HG03460 (cell line): ENCODE measurements around the gene MAP3K12.
"Not testable (repeated sequence)": the region's sequence is repeated elsewhere in the genome, so short reads cannot be mapped to it uniquely, and the experiment has no call there.

Experiments
- ATAC-seq: cut with Tn5 transposase; IDR thresholded peaks from one replicate; pipeline ENCODE4 v1.9.1; 2021; ENCODE audit not compliant: unreplicated experiment

Gene MAP3K12

DNA sequence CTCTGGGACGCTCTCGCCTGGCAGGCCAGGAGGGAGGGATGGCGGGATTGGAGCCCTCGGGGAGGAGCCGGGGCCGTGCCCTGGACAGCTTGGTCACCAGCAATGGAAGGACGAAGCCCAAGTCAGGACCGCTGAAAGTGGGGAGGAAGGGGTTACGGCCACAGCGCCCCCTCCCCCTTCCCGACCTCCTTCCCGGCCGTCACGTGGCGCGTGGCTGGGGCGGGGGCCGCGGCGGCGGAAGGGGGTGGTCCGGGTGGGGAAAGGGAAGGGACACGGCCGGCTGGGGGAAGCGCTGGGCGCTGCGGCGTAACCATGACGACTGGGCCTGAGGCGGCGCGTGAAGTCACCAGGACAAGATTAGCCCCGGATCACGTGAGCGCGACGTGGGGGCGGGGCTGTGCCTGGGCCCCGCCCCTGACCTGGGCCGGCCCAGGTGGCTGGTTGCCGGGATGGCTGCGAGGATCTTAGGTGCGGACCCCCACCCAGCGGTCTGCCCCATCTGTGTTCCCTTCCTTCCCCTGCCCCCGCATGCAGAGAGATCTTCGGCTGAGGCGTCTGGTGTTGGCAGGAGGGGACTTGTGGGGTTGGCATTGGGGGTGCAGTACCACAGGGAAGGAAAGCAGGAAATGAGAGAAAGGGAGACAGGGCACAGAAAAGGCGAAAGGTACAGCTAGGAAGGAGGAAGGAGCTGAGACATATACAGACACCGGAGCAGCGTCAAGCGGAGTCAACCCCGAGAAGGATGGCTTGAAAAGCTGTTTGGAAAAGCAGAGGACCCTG lies 6.2 kb downstream of the MAP3K12 start:
- peak; percentile 95 for ATAC-seq

GRCh38 chr12:53492188-53492587 lies 7.1 kb downstream of the MAP3K12 start:
- no peak for ATAC-seq

DNA sequence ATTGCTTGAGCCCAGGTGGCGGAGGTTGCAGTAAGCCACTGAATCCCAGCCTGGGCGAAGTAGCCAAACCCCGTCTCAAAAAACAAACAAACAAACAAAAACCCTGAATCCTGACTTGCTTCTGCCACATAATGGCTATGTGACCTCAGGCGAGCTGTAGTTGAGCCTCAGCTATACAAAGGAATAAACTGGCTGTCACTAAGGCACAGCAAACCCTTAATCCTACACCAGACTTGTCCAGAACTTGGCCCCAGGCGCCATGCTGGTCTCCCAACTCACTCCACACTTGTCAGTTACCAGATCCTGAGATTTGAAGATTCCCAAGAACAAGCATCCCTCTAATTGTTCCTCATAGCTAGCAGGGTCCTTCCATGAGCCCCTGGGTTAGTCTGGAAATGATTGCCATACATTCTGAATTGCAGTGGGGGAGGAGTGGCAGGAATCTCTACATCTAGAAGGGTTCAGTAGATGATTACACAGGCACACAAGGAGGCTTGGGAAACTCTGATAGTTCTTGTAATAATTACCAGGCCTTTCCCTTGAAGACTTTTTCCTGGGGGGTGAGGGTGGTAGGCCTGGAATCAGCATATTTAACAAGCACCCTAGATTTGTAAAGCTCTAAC lies 9.9 kb downstream of the MAP3K12 start:
- no peak for ATAC-seq

DNA sequence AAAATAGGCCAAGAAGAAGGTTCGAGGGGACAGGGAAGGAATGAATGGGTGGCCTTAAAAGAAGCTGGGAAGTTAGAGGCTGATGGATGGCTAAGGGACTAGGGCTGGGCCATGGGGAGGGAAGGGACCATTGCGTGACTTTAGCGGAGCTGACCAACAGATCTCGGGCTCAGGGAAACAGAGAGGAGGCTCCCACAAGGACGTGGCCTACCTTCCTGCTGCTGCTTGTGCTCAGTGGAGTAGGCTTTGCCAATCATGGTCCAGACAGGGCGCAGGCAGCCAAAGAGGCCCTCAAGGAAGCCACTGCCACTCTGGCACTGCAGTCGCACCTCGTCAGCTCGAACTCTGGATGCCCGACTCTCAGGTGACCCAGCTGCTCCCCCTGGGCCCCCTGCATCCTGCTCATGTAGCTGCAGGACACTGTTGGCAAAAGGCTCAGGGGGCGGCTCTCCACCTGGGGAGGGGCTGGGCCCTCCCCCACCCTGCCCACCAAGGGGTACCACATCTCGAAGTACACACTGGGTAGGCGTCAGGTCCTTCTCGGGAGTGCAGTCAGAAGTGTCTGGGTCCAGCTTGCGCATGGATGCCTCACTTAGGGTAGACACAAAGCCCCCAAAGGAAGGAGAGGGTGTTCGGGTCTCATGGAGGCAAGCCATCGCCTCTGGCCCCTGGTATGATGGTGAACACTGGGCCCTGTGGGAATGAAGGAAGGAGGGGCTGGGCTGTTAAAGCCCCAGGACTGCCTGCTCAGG lies 12.3 kb downstream of the MAP3K12 start:
- no peak for ATAC-seq

DNA sequence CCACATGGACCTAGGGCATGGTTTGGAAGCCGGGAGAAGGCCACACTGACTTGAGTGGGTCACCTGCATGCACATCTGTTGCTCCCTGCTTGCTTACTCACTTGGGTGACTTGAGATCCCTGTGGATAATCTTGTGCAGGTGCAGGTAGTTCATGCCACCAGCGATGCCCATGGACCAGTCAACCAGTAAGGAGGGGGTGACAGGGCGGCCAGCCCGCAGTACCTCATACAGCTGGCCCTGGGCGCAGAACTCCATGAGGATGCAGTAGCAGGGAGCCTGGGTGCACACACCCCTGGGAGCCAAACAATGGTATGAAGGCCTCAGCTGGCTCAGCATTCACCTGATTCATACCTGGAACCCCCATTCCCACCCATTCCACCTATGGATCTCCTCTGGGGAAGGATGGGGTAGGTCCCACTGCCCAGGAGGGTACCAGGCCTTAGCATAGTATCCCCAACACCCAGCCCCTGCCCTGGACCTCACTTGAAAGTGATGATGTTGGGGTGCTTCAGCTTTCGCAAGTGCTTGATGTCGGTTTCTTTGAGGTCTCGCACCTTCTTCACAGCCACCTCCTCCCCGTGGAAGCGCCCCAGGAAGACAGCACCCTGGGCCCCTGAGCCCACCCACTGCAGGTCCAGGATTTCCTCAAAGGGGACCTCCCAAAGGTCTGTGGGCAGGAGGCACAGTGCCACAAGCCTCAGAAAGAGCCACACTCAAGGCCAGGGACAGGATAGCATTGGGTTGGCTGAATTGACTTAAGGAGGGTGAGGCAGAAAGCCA lies 13.1 kb downstream of the MAP3K12 start:
- no peak for ATAC-seq

- no peak for ATAC-seq
Measured at GRCh38 chr12:53484686-53485575, 14.3 kb downstream of the MAP3K12 start.

GRCh38 chr12:53483979-53484377 lies 15.3 kb downstream of the MAP3K12 start:
- ATAC-seq: no peak

DNA sequence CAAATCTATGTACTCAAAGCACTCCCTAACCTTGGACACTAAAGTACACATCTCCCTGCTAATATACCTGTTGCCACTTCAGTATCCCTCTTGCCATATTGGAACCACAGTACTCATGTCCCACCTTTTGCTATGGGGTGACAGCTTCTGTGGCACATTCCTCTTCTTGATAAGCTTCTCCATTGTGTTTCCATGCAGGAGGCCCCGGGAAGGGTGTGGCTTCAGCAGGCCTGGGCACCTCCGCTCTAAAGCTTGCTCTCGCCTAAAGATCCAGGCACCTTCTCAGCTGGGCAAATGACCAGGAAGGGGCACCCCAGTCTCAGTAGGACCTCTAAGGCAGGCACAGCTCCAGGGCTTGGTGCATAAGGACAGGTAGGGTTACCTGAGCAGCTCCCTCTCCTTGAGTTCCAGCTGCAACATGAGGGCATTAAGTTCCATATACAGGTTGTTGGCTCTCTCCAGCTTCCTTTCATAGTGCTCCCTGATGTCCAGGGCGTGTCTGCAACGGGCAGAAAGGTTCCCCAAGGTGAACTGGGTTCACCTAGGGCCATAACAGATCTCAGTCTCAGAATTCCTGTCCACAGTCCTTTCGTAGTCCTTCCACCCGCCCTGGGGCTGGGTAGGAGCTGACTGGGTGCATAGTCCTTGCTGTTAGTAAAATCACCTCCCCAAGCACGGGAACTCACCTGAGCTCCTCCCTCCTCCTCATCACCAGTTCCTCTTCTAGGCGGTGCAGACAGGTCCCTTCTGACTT lies 15.9 kb downstream of the MAP3K12 start:
- no peak for ATAC-seq

DNA sequence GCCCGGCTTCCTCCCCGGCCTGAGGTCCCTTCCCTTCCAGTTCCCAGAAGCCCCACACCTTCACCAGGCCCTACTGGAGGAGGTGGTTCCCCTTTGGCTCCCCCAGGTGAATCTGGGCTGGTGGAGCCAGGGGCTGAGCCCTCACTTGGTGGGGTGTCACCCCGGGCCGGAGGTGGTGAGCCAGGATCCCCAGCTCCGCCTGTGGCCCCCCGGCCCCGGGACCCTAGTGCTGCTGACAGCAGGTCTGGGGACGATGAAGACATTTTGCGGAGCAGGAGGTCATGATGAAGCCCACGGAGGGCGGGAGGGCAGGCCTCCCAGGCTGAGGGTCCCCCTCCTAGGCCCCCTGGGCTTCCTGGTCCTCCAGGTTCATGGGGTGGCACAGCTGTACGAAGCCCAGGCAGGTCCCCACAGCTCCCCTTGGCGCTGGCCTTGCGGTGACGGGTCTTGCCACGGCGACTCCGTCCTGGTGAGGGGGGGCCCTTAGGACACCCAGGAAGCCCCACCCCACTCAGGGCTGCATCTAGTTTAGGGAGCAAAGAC lies 16.6 kb downstream of the MAP3K12 start:
- no peak for ATAC-seq

DNA sequence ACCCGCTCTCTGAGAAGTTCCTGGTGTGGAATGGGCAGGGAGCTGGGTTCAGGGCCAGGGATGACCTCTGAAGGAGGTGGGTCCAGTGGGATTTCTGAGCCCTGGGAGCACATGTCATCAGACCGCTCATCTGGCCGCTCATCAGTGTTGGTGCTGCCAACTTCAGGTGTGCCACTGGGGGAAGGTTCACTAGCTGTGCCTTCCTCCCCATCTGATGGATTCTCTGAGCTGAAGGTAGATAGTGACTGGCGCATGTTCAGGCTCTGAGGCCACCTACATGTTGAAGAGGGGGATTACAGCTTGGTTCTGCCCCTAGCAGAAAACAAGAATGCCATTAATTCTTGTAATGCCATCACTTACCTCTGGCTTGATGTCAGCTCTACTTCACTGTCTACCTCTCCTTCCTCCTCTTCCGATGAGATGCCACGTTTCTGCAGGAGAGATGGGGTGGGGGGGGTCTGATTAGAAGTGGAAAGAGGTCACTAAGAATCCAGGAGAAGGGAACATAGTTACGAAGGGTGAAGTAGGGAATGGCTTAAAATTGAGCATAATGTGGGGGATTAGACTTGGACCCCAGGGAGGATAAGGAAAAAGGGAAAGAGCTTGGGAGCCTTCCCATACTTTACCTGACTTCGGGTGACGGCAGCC lies 17.2 kb downstream of the MAP3K12 start:
- ATAC-seq: no peak

DNA sequence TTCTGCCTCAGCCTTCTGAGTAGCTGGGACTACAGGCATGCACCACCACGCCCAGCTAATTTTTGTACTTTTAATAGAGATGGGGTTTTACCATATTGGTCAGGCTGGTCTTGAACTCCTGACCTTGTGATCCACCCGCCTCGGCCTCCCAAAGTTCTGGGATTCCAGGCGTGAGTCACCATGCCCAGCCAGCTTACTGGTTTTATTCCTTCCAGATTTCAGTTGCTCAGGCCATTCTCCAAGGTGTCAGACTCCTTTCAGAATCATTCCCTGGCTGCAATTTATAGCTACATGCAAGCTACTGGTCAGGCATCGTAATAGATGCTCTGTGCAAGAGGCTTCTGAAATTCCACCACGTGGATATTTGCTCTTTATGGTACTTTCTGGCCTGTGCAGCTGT lies 17.8 kb downstream of the MAP3K12 start:
- ATAC-seq: not testable (repeated sequence)

DNA sequence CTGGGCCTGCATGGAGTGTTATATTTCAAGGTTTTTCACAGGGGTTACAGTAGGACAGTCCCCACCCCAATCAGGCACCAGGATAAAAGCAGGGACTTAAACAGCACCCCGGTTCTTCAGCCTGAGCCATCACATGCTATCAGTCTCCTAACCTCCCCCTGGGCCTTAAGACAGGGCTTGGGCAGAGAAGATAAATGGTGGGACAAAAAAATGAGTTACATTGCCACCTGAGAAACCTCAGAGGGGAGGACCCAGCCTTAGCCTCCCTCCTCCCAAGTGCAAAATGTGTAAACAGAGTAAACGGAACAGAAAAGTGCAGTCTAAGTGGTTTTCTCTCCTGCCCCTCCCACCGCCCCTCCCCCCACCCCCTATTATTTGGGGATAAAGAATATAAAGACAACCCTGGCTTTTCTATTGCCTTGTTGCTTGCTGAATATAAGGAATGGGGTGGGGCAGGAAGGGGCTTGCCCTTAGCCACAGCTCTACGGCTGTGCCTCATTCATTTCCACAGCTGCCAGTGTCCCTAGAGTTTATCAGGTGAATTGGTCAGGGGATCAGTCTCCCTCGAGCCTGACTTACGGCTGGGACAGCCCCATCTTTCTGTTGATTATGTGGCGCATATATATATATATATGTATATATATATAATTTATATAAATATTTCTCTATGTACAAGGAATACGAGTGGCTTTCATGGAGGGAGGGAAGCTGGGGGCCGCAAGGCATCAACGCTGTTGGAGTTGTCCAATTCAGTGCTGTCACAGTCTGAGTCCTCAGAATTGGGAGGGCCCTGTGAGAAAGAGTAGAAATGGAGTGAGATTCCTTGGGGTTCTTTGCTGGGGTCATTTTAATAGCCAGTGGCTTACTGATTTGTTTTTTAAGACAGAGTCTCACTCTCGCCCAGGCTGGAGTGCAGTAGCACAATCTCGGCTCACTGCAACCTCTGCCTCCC lies 18.5 kb downstream of the MAP3K12 start:
- ATAC-seq: no peak

- no peak for ATAC-seq
Measured at GRCh38 chr12:53479331-53479730, 19.9 kb downstream of the MAP3K12 start.

GRCh38 chr12:53478865-53479264 lies 20.4 kb downstream of the MAP3K12 start:
- no peak for ATAC-seq

DNA sequence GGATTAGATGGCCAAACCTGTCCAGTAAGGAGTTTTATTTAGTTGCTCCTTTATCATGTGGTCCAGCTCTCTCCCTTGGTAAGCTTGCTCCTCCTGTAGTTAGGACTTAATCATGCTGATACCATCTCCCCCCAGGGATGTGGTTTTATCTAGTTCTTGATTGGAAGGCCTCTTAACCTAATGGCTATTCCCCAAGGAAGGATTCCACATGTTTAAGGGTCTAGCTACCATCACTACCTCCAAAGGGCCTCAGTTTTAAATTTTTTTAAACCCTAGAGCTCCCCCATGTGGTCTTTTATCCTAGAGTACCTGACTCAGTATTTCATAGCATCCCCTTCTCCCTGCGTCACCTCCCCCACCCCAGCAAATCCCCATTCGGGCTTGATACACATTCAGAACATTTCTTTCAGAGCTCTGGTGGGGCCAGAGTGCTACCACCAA lies 22.5 kb downstream of the MAP3K12 start:
- no peak for ATAC-seq

DNA sequence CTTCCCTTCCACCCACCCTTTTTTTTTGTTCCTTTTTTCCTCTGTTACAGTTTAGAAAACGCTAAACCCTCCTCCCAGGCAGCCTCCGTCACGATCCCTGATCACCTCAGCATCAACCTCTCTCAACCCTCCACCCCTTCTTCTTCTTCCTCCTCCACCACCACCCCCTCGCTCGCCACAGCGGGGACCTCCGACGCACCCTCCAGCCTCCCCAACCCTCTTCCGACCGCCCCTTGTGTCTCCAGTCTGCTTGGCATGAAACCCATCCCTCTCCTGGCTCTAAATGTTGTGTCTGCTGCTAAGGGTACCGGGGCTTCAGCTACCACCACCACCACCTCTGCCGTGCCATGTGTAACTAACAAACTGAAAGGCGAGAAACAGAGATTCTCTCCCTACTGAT lies 24.4 kb downstream of the MAP3K12 start:
- no peak for ATAC-seq

- no peak for ATAC-seq
Measured at GRCh38 chr12:53474077-53474476, 25.2 kb downstream of the MAP3K12 start.
